ENCODE results near the gene NIBAN1.

The NIBAN1 gene

DNA sequence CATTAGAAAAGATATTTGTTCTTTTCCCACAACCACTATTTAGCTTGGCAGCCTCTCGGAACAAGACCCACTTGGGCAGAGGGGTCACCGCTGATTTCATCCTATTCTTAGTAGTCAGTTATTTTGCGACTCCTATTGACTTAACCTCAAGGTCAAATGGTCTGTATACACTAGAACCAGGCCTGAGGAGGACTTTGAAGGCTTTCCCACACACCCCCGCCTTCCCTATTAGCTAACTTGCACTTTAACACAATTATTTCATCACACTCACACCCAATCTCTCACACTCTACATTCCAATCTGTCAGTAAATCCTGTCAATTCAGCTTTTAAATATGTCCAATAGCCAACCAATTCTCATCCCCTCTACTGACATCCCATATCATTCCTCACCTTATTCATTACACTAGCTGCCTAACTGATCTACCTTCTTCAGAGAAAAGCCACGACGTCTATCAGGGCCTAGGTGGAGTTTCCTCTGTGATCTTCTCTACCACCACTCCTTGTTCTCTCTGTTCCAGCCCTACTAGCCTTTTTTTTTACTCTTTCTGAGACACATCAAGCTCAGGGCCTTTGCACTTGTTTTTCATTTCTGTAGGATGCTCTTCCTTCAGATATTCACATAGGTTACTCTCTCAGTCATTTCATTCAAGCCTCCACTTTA, 1.0 kb upstream of the NIBAN1 start:
- Histone ChIP-seq H3K36me3 (no peaks in the 10 kb centered on the region), H3K27me3 (peaks cover 59% of the 10 kb centered on the region), H3K4me3 (ENCODE audit: low read depth, low read length) (no peak overlapping the region), H3K9me3 (no peaks in the 10 kb centered on the region), H3K4me1 (no peaks in the 10 kb centered on the region)
- no peak for DNase-seq
- TF ChIP-seq, protein P1, sequence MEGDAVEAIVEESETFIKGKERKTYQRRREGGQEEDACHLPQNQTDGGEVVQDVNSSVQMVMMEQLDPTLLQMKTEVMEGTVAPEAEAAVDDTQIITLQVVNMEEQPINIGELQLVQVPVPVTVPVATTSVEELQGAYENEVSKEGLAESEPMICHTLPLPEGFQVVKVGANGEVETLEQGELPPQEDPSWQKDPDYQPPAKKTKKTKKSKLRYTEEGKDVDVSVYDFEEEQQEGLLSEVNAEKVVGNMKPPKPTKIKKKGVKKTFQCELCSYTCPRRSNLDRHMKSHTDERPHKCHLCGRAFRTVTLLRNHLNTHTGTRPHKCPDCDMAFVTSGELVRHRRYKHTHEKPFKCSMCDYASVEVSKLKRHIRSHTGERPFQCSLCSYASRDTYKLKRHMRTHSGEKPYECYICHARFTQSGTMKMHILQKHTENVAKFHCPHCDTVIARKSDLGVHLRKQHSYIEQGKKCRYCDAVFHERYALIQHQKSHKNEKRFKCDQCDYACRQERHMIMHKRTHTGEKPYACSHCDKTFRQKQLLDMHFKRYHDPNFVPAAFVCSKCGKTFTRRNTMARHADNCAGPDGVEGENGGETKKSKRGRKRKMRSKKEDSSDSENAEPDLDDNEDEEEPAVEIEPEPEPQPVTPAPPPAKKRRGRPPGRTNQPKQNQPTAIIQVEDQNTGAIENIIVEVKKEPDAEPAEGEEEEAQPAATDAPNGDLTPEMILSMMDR (IDR thresholded peaks at IDR 0.05; ENCODE audit: low read depth, low read length), result no peak

- DNase-seq, result no peak
- H3K4me3 ChIP-seq (ENCODE audit: low read depth, low read length), result no peak overlapping the region
- H3K4me1 ChIP-seq, result no peaks in the 10 kb centered on the region
- TF ChIP-seq, protein P1 (IDR thresholded peaks at IDR 0.05; ENCODE audit: low read depth, low read length), result no peak
- H3K36me3 ChIP-seq, result no peaks in the 10 kb centered on the region
- no peaks in the 10 kb centered on the region for H3K9me3 ChIP-seq
- H3K27me3 ChIP-seq, result peaks cover 59% of the 10 kb centered on the region
These were observed 468 bp upstream of the NIBAN1 start for GRCh38 chr1:184974837-184975115.

DNA sequence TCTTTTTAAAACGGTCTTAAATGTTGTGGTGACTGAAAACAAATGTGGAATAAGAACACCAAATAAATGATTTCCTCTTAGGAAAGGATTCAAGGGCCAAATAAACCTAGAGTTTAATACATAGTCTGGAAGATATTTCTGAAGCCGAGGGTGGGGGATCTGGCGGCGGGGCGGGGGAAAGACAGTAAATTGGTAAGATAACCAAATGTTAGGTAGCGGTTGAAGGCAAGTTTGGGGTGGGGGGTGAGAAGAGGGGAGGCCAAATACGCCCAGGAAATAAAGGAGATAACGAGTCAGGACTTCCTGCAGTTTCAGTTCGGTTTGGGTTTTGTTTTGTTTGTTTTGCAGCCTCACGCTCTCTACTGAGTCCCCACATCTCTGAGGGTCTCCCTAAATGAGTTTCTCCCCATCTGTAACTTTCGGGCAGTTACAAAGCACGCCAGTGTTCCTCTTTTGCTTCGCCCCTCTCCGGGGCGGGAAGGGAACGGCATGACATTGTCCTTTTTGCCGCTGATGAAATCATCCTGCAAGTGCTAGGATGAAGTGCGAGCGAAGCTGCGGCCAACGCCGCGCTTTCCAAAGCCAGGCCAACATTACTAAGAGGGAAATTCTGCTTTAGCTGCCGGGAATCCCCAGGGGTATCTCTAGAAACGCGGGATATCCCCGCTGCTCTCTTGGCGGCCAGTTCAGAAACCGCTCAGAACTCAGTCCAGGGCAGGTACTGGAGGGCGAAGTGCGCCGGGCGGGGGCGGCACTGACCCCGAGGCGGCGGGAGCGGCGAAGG, 844 bp downstream of the NIBAN1 start:
- DNase-seq, result peak; percentile 10
- H3K36me3 ChIP-seq, result no peaks in the 10 kb centered on the region
- H3K27me3 ChIP-seq, result peaks cover 59% of the 10 kb centered on the region
- TF ChIP-seq, protein P1 (IDR thresholded peaks at IDR 0.05; ENCODE audit: low read depth, low read length), result no peak
- H3K4me3 ChIP-seq (ENCODE audit: low read depth, low read length), result peak overlapping the region; percentile 53
- no peaks in the 10 kb centered on the region for H3K4me1 ChIP-seq
- no peaks in the 10 kb centered on the region for H3K9me3 ChIP-seq

DNA sequence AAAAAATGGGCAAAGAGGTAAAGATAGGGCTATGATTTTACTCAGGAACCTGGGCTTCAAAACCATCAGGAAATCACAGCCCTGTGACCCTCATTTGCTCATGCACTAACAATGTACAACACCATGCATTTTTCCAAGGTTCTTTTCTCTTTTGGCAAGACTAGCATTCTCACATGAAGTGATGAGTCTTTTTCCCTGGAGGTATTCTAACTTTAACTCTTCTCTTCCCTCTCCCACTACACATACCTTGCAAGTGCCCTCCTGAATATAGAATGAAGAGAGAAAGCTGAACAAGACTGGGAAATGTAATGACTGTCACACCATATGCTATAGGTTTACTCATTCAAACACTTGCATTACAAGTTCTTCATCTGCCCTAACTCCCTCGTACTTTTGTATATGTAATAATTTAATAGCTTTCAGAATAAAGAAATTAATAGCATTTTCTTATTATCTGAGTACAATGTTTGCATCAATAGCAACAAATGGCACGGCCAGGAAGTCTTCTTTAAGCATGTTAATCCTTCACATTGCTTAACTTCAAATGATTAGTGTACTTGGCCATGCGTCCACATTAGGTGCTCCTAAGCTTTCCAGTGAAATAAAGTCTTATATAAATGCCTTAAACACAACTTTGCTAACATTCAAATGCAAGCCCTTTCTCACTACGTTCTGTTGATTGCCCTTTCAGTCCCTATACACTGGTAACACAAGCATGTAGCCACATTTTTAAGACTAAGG, 1.8 kb downstream of the NIBAN1 start:
- Histone ChIP-seq H3K27me3 (peaks cover 59% of the 10 kb centered on the region), H3K4me3 (ENCODE audit: low read depth, low read length) (no peak overlapping the region)
- TF ChIP-seq, protein P1 (IDR thresholded peaks at IDR 0.05; ENCODE audit: low read depth, low read length), result no peak

GRCh38 chr1:184971522-184972265, 2.6 kb downstream of the NIBAN1 start:
- H3K4me1 ChIP-seq, result no peaks in the 10 kb centered on the region
- TF ChIP-seq, protein P1 (IDR thresholded peaks at IDR 0.05; ENCODE audit: low read depth, low read length), result no peak
- DNase-seq, result no peak
- H3K9me3 ChIP-seq, result no peaks in the 10 kb centered on the region
- H3K27me3 ChIP-seq, result peaks cover 57% of the 10 kb centered on the region
- no peak overlapping the region for H3K4me3 ChIP-seq (ENCODE audit: low read depth, low read length)
- H3K36me3 ChIP-seq, result no peaks in the 10 kb centered on the region

More for the DNA sequence above, 1.8 kb downstream of the NIBAN1 start:
- Histone ChIP-seq H3K4me1 (no peaks in the 10 kb centered on the region), H3K36me3 (no peaks in the 10 kb centered on the region), H3K9me3 (no peaks in the 10 kb centered on the region)
- no peak for DNase-seq
